GM12878 (cell line): ENCODE data around the gene PRR13. TPM values are rescaled to one million over a fixed set of nuclear protein-coding genes. Genes with fewer than 3 reads are reported as not detected.

ENCODE experiments used
- ATAC-seq: fragments of 200-7000 bp; cut with Tn5 transposase; 3 replicates; pipeline ENCODE4 v1.9.1; 2020; ENCODE audit warnings: mild to moderate bottlenecking, moderate library complexity
- BruUV-seq: library from RNA; stranded (reverse); fragments of 400-500 nt; replicated peaks from 2 replicates; lab custom pipeline; 2021; lab: Mats Ljungman, UMichigan
- CTCF ChIA-PET: fragments of 300-600 bp; sonication (Branson Sonifier 250); formaldehyde crosslinking; extraction: SDS; loops from one replicate; lab custom pipeline; 2021; ENCODE audit warnings: inconsistent platforms; lab: Yijun Ruan, JAX
- POLR2A ChIA-PET: fragments of 350-600 bp; formaldehyde crosslinking; extraction: SDS; loops from one replicate; lab custom pipeline; 2021; ENCODE audit warnings: inconsistent platforms; lab: Charles Lee
- RAD21 ChIA-PET: fragments of 300-600 bp; sonication (Branson Sonifier 250); formaldehyde crosslinking; loops from one replicate; lab custom pipeline; 2023; ENCODE audit warnings: antibody characterized with exemption; ENCODE audit not compliant: unreplicated experiment; lab: Charles Lee
- SMC1A ChIA-PET: fragments of 300-600 bp; sonication (Branson Sonifier 250); formaldehyde crosslinking; loops from one replicate; lab custom pipeline; 2023; ENCODE audit not compliant: unreplicated experiment, uncharacterized antibody; lab: Charles Lee
- DNase-seq: peaks from one replicate; pipeline ENCODE4 v3.0.0-alpha.2; 2011; ENCODE audit warnings: low read depth, low spot score
- FAIRE-seq: peaks from 3 replicates; lab custom pipeline; 2011; peaks lifted over from hg19 to GRCh38; lab: Jason Lieb, UNC
- H2AFZ ChIP-seq: 2 replicates; pipeline ENCODE4 v1.6.0; 2011; ENCODE audit warnings: low read depth, low read length, control low read depth; ENCODE audit not compliant: control insufficient read depth
- H3K27ac ChIP-seq: 2 replicates; pipeline ENCODE4 v1.5.1; 2011; ENCODE audit warnings: control low read depth; ENCODE audit not compliant: control insufficient read depth, insufficient read depth
- H3K27me3 ChIP-seq, 2 experiments: replicated peaks in 1 of 2; 2 replicates each; pipeline versions ENCODE4 v1.6.0 to v1.6.1; 2011; ENCODE audit warnings: low read length in 1 of 2; ENCODE audit not compliant: control insufficient read depth in 2 of 2, insufficient read depth in 2 of 2
- H3K36me3 ChIP-seq, 2 experiments: 2 replicates each; pipeline ENCODE4 v1.5.1; 2011; ENCODE audit warnings: low read length in 1 of 2; ENCODE audit not compliant: control insufficient read depth in 2 of 2, insufficient read depth in 2 of 2
- H3K4me1 ChIP-seq: 2 replicates; pipeline ENCODE4 v1.6.1; 2011; ENCODE audit warnings: mild to moderate bottlenecking, low read length, moderate library complexity, mixed read lengths; ENCODE audit not compliant: control insufficient read depth, insufficient read depth
- H3K4me2 ChIP-seq: 2 replicates; pipeline ENCODE4 v1.6.0; 2011; ENCODE audit warnings: control low read depth; ENCODE audit not compliant: control insufficient read depth, insufficient read depth
- H3K4me3 ChIP-seq: fragments of 200-600 bp; sonication (generic); 2 replicates; pipeline ENCODE4 v1.5.1; 2016
- H3K79me2 ChIP-seq: 2 replicates; pipeline ENCODE4 v1.6.0; 2011; ENCODE audit warnings: low read length; ENCODE audit not compliant: control insufficient read depth, insufficient read depth
- H3K9ac ChIP-seq: 2 replicates; pipeline ENCODE4 v1.8.0; 2011; ENCODE audit warnings: low read length, control low read depth, mixed read lengths; ENCODE audit not compliant: control insufficient read depth, insufficient read depth
- H3K9me3 ChIP-seq: replicated peaks from 3 replicates; pipeline ENCODE4 v1.5.1; 2011; ENCODE audit warnings: mild to moderate bottlenecking, low read length; ENCODE audit not compliant: control insufficient read depth, insufficient read depth
- H4K20me1 ChIP-seq: 2 replicates; pipeline ENCODE4 v1.6.0; 2011; ENCODE audit not compliant: control insufficient read depth, insufficient read depth
- FOXK2 ChIP-seq: fragments of 450-650 bp; IDR thresholded peaks from 2 replicates; pipeline ENCODE4 v1.6.1; 2017; ENCODE audit warnings: mild to moderate bottlenecking, moderate library complexity
- PAX5 ChIP-seq: IDR thresholded peaks from 2 replicates; pipeline ENCODE4 v1.6.1; 2011; ENCODE audit warnings: low read depth, low read length, borderline replicate concordance
- PAX8 ChIP-seq: fragments of 450-650 bp; IDR thresholded peaks from 2 replicates; pipeline ENCODE4 v1.6.1; 2017; ENCODE audit warnings: mild to moderate bottlenecking, moderate library complexity
- POU2F2 ChIP-seq: IDR thresholded peaks from 3 replicates; pipeline ENCODE4 v1.6.1; 2011; ENCODE audit warnings: low read depth, mild to moderate bottlenecking, low read length, borderline replicate concordance
- STAT1 ChIP-seq: fragments of 450-650 bp; conservative IDR thresholded peaks from 2 replicates; pipeline ENCODE4 v1.6.1; 2014; ENCODE audit warnings: antibody characterized with exemption, mild to moderate bottlenecking
- ZBED1 ChIP-seq: IDR thresholded peaks from 2 replicates; pipeline ENCODE4 v1.6.1; 2016; ENCODE audit warnings: borderline replicate concordance
- WGBS: methylation state at CpG from one replicate; pipeline ENCODE4 v1.1.6; 2016; ENCODE audit warnings: low lambda C conversion rate; ENCODE audit not compliant: insufficient replicate concordance, insufficient coverage; ENCODE audit errors: missing lambda C conversion rate; 5-methylcytosine and 5-hydroxymethylcytosine counted together
- in situ Hi-C: fragments of 300-500 bp; cut with MboI; formaldehyde crosslinking; loops from 9 replicates; pipeline ENCODE4 v1.14.3; 2018; ENCODE audit warnings: mixed read lengths
- intact Hi-C: fragments of 100-400 bp; cut with micrococcal nuclease; formaldehyde crosslinking; loops from one replicate; pipeline ENCODE4 v1.14.2; 2022; ENCODE audit not compliant: unreplicated experiment
- polyA plus RNA-seq, 11 experiments: library from polyadenylated mRNA; depleted of rRNA in 4 of 11; unstranded in 6 of 11; stranded (reverse) in 5 of 11; fragments of >200 nt; fragmentation: Nextera tagmentation in 4 of 11; fragmentation: Illumina TruSeq in 1 of 11; extraction: Ambion mirVana in 4 of 11; extraction: Trizol in 1 of 11; gene quantifications; 1 replicate in 1 of 11; 2 replicates in 10 of 11; pipeline versions ENCODE4 v1.2.1 to v1.2.3, GENCODE V29; 2011 to 2016; ENCODE audit warnings: inconsistent platforms in 2 of 11, missing spikeins in 2 of 11, low read depth in 1 of 11
- total RNA-seq, 4 experiments: library from RNA; depleted of rRNA in 3 of 4; stranded (reverse); fragments of >200 nt in 3 of 4; fragmentation: Illumina TruSeq in 1 of 4; extraction: Trizol in 1 of 4; gene quantifications; 2 replicates each; pipeline versions ENCODE4 v1.2.1 to v1.2.3, GENCODE V29; 2013 to 2021
- TF ChIP-seq, protein P1 (sequence below): fragments of 450-650 bp; IDR thresholded peaks from 2 replicates; pipeline ENCODE4 v1.6.1; 2014; ENCODE audit warnings: mild to moderate bottlenecking
- TF ChIP-seq, protein P2 (sequence below): fragments of 450-650 bp; IDR thresholded peaks from 2 replicates; pipeline ENCODE4 v1.6.1; 2017; ENCODE audit warnings: mild to moderate bottlenecking, moderate library complexity
- TF ChIP-seq, protein P3 (sequence below): fragments of 450-650 bp; IDR thresholded peaks from 2 replicates; pipeline ENCODE4 v1.6.1; 2017; ENCODE audit warnings: antibody characterized with exemption, mild to moderate bottlenecking, moderate library complexity

The PRR13 gene
- total and polyA plus RNA-seq, 10 of the 15 experiments (the other 5 are each of a cell fraction or from before 2014, with no cell fraction given) = 94.2 to 462 (median 276) TPM

DNA sequence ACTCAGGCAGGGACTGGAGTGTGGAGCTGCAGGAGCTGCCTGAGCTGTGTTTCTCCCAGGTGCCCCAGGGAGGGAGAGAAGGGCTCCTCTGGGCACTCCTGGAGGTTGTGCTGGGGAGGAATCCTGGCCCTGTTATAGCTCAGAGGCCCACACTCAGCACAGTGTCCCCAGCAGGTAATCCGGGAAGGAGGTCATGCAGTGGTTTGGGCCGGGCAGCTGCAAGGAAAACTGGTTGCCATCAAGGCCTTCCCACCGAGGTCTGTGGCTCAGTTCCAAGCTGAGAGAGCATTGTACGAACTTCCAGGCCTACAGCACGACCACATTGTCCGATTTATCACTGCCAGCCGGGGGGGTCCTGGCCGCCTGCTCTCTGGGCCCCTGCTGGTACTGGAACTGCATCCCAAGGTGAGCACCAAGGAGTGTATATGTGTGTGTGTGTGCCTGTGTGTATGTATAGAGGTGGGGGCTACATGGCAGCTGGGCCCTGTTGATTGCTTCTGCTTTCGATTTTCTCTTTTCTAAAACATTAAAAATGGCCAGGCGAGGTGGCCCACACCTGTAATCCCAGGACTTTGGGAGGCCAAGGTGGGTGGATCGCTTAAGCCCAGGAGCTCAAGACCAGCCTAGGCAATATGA, 15.9 kb upstream of the PRR13 start:
- H3K4me3 ChIP-seq = no peak overlapping the region
- TF ChIP-seq POU2F2 (no peak), FOXK2 (no peak), ZBED1 (no peak), PAX5 (no peak), STAT1 (no peak), PAX8 (no peak)
- TF ChIP-seq, protein P1, sequence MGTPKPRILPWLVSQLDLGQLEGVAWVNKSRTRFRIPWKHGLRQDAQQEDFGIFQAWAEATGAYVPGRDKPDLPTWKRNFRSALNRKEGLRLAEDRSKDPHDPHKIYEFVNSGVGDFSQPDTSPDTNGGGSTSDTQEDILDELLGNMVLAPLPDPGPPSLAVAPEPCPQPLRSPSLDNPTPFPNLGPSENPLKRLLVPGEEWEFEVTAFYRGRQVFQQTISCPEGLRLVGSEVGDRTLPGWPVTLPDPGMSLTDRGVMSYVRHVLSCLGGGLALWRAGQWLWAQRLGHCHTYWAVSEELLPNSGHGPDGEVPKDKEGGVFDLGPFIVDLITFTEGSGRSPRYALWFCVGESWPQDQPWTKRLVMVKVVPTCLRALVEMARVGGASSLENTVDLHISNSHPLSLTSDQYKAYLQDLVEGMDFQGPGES = no peak
- TF ChIP-seq, protein P2, sequence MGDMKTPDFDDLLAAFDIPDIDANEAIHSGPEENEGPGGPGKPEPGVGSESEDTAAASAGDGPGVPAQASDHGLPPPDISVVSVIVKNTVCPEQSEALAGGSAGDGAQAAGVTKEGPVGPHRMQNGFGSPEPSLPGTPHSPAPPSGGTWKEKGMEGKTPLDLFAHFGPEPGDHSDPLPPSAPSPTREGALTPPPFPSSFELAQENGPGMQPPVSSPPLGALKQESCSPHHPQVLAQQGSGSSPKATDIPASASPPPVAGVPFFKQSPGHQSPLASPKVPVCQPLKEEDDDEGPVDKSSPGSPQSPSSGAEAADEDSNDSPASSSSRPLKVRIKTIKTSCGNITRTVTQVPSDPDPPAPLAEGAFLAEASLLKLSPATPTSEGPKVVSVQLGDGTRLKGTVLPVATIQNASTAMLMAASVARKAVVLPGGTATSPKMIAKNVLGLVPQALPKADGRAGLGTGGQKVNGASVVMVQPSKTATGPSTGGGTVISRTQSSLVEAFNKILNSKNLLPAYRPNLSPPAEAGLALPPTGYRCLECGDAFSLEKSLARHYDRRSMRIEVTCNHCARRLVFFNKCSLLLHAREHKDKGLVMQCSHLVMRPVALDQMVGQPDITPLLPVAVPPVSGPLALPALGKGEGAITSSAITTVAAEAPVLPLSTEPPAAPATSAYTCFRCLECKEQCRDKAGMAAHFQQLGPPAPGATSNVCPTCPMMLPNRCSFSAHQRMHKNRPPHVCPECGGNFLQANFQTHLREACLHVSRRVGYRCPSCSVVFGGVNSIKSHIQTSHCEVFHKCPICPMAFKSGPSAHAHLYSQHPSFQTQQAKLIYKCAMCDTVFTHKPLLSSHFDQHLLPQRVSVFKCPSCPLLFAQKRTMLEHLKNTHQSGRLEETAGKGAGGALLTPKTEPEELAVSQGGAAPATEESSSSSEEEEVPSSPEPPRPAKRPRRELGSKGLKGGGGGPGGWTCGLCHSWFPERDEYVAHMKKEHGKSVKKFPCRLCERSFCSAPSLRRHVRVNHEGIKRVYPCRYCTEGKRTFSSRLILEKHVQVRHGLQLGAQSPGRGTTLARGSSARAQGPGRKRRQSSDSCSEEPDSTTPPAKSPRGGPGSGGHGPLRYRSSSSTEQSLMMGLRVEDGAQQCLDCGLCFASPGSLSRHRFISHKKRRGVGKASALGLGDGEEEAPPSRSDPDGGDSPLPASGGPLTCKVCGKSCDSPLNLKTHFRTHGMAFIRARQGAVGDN = no peak
- TF ChIP-seq, protein P3, sequence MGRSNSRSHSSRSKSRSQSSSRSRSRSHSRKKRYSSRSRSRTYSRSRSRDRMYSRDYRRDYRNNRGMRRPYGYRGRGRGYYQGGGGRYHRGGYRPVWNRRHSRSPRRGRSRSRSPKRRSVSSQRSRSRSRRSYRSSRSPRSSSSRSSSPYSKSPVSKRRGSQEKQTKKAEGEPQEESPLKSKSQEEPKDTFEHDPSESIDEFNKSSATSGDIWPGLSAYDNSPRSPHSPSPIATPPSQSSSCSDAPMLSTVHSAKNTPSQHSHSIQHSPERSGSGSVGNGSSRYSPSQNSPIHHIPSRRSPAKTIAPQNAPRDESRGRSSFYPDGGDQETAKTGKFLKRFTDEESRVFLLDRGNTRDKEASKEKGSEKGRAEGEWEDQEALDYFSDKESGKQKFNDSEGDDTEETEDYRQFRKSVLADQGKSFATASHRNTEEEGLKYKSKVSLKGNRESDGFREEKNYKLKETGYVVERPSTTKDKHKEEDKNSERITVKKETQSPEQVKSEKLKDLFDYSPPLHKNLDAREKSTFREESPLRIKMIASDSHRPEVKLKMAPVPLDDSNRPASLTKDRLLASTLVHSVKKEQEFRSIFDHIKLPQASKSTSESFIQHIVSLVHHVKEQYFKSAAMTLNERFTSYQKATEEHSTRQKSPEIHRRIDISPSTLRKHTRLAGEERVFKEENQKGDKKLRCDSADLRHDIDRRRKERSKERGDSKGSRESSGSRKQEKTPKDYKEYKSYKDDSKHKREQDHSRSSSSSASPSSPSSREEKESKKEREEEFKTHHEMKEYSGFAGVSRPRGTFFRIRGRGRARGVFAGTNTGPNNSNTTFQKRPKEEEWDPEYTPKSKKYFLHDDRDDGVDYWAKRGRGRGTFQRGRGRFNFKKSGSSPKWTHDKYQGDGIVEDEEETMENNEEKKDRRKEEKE = no peak

More for the DNA sequence above, 15.9 kb upstream of the PRR13 start:
- H4K20me1 ChIP-seq = no peaks in the 10 kb centered on the region
- no peak overlapping the region for H2AFZ ChIP-seq
- ChIA-PET SMC1A (interaction anchor here (0.9 to 7.7 kb wide), 3 partner anchors 16 to 73 kb away, joined by 3 to 164 read pairs (median 4); partner anchors contain the start of gene PRR13), RAD21 (interaction anchor here (1.1 to 3.0 kb wide), 3 partner anchors 44 to 73 kb away, joined by 3 to 28 read pairs (median 7); no protein-coding TSS in a partner anchor), POLR2A (interaction anchor here (0.5 to 1.2 kb wide), 5 partner anchors 15 to 125 kb away, joined by 3 to 5 read pairs (median 5); no protein-coding TSS in a partner anchor), CTCF (interaction anchor here (0.9 to 10.1 kb wide), 6 partner anchors 38 to 101 kb away, joined by 3 to 225 read pairs (median 4); partner anchors contain the start of gene AAAS)
- 55% methylated on average over 11 of the region's 11 CpGs for WGBS
- ATAC-seq (no peak), DNase-seq (no peak), FAIRE-seq (no peak)
- no peaks in the 10 kb centered on the region for H3K79me2 ChIP-seq
- no peak overlapping the region for H3K4me2 ChIP-seq
- H3K4me1 ChIP-seq = peaks cover 4% of the 10 kb centered on the region; the same call in 1 of the 2 replicates
- H3K36me3 ChIP-seq = no peaks in the 10 kb centered on the region
- no peak overlapping the region for H3K9ac ChIP-seq
- no peak overlapping the region for H3K27ac ChIP-seq
- intact Hi-C loops (no loop called here), in situ Hi-C loops (no loop called here)
- BruUV-seq = no TSS peak
- H3K9me3 ChIP-seq = no peaks in the 10 kb centered on the region
- H3K27me3 ChIP-seq = no peaks in the 10 kb centered on the region
